Spinal cord (tissue), 10 donors: ENCODE data around the gene SMG1. TPM values are rescaled to one million over a fixed set of nuclear protein-coding genes. Genes with fewer than 3 reads are reported as not detected.
"Not testable (repeated sequence)": the region's sequence is repeated elsewhere in the genome, so short reads cannot be mapped to it uniquely, and the experiment has no call there.

Experiments used
- DNase-seq, 6 donors: peaks; one replicate each; pipeline versions ENCODE4 v3.0.0 to v3.0.0-alpha.2; 2013 to 2015; ENCODE audit warnings: low spot score in 6 of 6, low read depth in 4 of 6
- H3K27ac ChIP-seq: one replicate; pipeline ENCODE4 v1.5.1; 2013; ENCODE audit warnings: low read depth, low read length, control low read depth
- H3K27me3 ChIP-seq: one replicate; pipeline ENCODE4 v1.6.1; 2013; ENCODE audit warnings: low read length; ENCODE audit not compliant: control insufficient read depth, insufficient read depth
- H3K36me3 ChIP-seq: one replicate; pipeline ENCODE4 v1.6.1; 2013; ENCODE audit warnings: low read length; ENCODE audit not compliant: control insufficient read depth, insufficient read depth
- H3K4me1 ChIP-seq: one replicate; pipeline ENCODE4 v1.6.1; 2013; ENCODE audit warnings: low read length; ENCODE audit not compliant: control insufficient read depth, insufficient read depth
- H3K4me3 ChIP-seq: one replicate; pipeline ENCODE4 v1.5.1; 2013; ENCODE audit warnings: low read depth, low read length, control low read depth
- H3K9me3 ChIP-seq: one replicate; pipeline ENCODE4 v1.6.1; 2013; ENCODE audit warnings: low read length; ENCODE audit not compliant: control insufficient read depth, insufficient read depth
- WGBS: methylation state at CpG from one replicate; pipeline ENCODE4 v1.1.5; 2013; ENCODE audit warnings: missing lambda C conversion rate; ENCODE audit not compliant: insufficient coverage; 5-methylcytosine and 5-hydroxymethylcytosine counted together
- polyA plus RNA-seq, 2 donors: library from polyadenylated mRNA; unstranded; fragments of 120-200 nt; gene quantifications; one replicate each; pipeline ENCODE4 v1.2.1, GENCODE V29; 2013; ENCODE audit not compliant: insufficient read length in 2 of 2
- total RNA-seq, 2 donors: library from RNA; depleted of rRNA in 1 of 2; stranded (reverse); fragments of 120-200 nt in 1 of 2; fragments of >200 nt in 1 of 2; gene quantifications; one replicate each; pipeline versions ENCODE4 v1.2.3 to v1.2.4, GENCODE V29; 2013 to 2014
- donor health status: healthy.

The SMG1 gene
- total and polyA plus RNA-seq, 4 donors, result 46.1 to 93.6 (median 47.7) TPM

DNA sequence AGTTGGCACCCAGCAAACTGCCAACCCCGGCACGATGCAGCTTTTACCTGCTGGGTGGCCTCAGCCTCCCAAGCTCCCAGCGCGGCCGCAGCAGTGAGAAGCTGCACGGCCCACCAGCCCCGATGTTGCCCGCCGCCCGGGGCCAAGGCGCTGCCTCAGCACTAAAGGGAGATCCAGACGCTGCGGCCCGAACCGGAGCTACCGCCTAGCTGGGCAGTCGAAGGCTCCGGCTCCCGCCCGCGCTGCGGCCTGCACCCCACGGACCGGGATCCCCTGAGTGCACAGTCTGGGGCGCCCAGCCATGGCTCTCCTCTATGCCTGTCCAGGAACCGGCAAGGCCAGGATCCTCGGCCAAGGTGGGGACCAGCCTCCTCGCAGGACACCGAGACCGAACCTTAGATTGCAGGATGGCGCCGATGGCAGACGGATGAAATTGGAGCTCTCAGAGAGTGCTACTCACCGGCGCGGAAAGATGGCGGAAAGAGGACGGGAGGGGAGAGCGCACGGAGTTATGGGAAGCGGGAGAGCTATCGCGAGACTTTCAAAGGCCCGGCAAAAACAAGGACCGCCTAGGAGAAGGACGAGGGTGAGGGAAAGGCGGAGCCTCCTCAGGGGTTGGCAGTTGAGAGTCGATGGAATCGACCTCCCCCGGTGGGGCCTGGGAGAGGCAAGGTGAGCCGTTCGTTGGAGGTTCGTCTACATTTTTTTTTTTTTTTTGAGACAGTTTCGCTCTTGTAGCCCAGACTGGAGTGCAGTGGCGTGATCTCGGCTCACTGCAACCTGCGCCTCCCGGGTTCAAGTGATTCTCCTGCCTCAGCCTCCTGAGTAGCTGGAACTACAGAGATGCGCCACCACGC lies 136.1 kb downstream of the SMG1 start, which contains the start of gene RPS15A:
TSS of gene RPS15A (minus strand) at position 485 of the 857 bp plus-strand sequence. CDS start 1,221 bp downstream, outside the sequence.
- Histone ChIP-seq H3K27me3 (no peaks in the 10 kb centered on the region), H3K4me1 (peaks cover 29% of the 10 kb centered on the region), H3K9me3 (no peaks in the 10 kb centered on the region), H3K36me3 (peaks cover 35% of the 10 kb centered on the region), H3K27ac (peak within 1 kb of the TSS; percentile 65), H3K4me3 (peak within 1 kb of the TSS; percentile 70)
- peak; percentile 91 to 99 (median 94) for DNase-seq
- 3% methylated on average over 57 of the region's 60 CpGs for WGBS

DNA sequence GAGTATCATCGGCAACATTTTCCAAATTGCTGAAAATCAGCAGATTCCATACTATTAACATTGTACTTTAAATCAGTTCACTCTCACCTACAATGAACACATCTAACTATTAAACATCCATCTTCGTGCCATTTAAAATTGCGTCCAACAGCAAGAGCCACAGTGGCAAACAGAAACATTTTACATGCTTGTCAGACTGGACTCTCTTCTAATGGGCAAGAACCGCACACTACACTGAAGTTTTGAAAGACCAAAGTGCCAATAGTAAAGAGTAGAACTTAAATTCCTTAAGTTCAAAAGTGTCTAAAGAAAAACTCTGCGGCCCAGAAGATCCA lies 136.7 kb downstream of the SMG1 start:
- Histone ChIP-seq H3K4me3 (peak overlapping the region; percentile 70), H3K36me3 (peaks cover 38% of the 10 kb centered on the region), H3K27ac (peak overlapping the region; percentile 65), H3K4me1 (peaks cover 29% of the 10 kb centered on the region), H3K9me3 (no peaks in the 10 kb centered on the region), H3K27me3 (no peaks in the 10 kb centered on the region)
- no peak for DNase-seq
- WGBS, result 3% methylated on average over 2 of the region's 5 CpGs

DNA sequence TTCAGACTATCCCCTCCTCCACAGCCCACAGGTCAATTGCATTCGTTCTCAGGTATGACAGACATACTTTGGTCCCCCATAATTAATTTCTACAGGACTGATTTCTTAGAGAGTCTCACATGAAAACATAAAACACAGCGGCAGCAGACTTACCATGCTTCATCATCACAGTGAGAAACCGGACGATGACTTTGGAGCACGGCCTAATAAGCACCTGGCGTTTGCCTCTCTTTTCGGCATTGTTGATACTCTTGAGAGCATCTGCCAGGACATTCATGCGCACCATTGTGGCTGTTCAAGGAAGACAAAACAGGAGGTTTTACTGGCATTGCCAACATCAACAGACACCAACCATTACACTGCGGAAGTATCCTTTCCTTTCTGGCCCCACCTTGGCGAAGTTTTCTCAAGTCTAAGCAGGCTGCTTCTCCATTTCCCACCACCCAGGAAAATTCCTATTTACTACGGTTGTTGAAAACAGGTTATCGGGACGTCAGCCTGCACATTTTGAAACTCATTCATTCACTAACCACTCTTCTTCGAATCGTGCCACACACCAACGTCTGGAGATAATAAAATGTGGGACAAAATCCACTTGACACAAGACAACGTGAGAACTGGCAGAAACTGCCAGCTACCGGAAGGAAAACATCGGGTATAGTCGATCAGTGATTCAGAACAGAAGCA lies 137.2 kb downstream of the SMG1 start:
- H3K27ac ChIP-seq, result no peak overlapping the region
- 16% methylated on average over 15 of the region's 20 CpGs for WGBS
- no peaks in the 10 kb centered on the region for H3K27me3 ChIP-seq
- peak overlapping the region; percentile 70 for H3K4me3 ChIP-seq
- peaks cover 38% of the 10 kb centered on the region for H3K36me3 ChIP-seq
- no peaks in the 10 kb centered on the region for H3K9me3 ChIP-seq
- peaks cover 29% of the 10 kb centered on the region for H3K4me1 ChIP-seq
- DNase-seq, result no peak

DNA sequence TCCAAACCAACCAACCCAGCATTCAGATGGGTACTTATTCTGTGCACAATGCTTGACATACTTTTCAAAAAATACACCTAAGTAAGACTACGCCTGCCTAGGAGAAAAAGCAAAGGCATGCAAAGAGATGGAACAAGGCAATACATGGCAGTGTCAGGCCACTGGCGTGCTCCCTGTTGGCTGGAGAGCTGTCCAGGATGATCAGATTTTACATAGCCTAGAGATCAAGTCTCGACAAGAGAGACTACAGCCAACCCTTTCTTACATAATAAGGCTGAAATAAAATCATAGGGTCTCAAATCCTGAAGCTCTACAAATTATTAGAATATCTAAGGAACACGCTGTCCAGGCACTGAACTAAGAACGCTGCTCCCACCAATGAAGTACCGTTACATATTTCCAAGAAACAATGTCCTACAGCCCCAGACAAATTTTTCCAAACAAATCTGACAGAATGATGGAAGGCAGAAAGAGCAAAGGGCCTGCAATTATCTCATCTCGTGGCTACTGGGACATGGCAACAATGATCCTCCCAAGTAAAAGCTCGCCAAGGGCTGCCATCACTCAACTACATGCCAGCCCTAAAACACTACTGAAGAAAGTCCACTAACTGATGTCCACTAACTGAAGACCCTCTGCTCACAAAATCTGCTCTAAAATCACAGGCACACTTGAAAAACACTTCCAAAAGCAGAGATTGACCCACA lies 141.1 kb downstream of the SMG1 start:
- DNase-seq, result no peak
- H3K4me3 ChIP-seq, result no peak overlapping the region
- H3K27ac ChIP-seq, result no peak overlapping the region
- H3K9me3 ChIP-seq, result no peaks in the 10 kb centered on the region
- H3K4me1 ChIP-seq, result peaks cover 22% of the 10 kb centered on the region
- no peaks in the 10 kb centered on the region for H3K27me3 ChIP-seq
- H3K36me3 ChIP-seq, result peaks cover 35% of the 10 kb centered on the region
- WGBS, result 65% methylated on average over 7 of the region's 8 CpGs

DNA sequence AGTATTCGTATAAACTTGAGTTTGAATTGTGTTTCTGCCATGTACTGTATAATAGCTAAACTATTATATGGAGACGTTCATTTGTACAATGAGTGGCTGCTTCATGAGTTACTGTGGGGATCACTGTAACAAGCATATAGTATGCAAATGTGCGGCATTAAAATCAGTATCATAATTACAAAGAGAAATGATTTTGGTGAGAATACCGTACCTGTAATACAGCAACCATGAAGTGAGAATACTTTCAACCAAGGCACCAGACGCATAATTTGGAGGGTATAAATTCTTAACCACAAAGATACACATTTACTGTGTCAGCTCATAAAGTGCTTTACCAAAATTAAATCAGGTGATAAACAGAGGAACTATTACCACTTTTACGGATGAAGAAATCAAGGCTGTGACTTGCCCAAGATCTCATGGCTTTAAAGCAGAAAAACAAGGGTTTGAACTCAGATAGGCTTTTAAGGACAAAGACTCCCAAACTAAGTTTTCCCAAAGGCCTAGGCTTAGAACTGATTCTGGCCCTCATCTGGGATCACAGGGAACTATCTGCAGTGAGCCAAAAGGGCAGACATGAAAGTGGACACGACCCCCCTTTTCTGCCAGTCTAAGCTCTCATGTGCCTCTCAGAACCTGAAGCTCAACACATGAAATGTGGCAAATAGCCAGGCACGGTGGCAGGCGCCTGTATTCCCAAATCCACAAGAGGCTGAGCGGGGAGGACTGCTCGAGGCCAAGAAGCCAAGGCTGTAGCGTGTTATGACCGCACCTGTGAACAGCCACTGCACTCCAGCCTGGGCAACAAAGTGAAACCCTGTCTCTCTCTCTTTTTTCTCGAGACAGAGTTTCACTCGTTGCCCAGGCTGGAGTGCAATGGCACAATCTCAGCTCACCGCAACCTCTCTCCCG lies 142.5 kb downstream of the SMG1 start:
- H3K27ac ChIP-seq, result no peak overlapping the region
- H3K36me3 ChIP-seq, result peaks cover 35% of the 10 kb centered on the region

DNA sequence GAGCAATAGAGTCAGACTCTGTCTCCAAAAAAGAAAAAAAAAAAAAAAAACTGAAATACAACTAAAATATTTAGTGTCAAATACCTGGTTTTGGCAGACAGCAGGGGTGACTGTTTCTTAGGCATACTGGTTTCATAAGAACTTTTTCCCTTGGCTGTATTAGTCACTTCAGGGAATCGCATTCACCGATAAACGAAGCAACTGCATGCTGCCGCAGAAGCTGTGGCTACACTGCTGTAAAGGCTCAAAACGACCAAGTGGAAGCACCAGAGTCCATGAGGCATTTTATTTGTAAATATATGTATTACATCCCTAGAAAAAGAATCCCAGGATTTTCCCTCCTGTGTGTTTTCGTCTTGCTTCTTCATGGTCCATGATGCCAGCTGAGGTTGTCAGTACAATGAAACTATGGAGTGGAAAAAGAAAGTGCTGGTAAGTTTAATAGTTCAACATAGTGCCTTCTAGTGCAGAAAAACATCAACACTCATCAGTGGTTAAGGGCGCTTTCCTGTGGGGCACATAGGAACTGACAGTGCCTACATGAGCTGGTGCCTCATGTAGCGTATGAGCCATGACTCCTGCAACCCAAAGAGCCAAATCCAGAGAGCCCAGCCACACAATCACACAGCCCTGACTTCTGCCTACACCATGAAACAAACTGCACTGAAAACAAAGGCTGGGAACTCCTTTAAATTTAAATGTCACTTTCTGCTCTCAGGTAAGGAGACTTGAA lies 143.3 kb downstream of the SMG1 start:
- Histone ChIP-seq H3K27ac (no peak overlapping the region), H3K4me1 (peaks cover 15% of the 10 kb centered on the region), H3K4me3 (no peak overlapping the region), H3K9me3 (no peaks in the 10 kb centered on the region), H3K36me3 (peaks cover 31% of the 10 kb centered on the region), H3K27me3 (no peaks in the 10 kb centered on the region)
- no peak for DNase-seq
- 100% methylated on average over 2 of the region's 8 CpGs for WGBS

More for the DNA sequence above, 142.5 kb downstream of the SMG1 start:
- Histone ChIP-seq H3K4me3 (no peak overlapping the region), H3K9me3 (no peaks in the 10 kb centered on the region), H3K4me1 (peaks cover 19% of the 10 kb centered on the region), H3K27me3 (no peaks in the 10 kb centered on the region)
- WGBS, result 92% methylated on average over 12 of the region's 17 CpGs
- DNase-seq, result no peak

DNA sequence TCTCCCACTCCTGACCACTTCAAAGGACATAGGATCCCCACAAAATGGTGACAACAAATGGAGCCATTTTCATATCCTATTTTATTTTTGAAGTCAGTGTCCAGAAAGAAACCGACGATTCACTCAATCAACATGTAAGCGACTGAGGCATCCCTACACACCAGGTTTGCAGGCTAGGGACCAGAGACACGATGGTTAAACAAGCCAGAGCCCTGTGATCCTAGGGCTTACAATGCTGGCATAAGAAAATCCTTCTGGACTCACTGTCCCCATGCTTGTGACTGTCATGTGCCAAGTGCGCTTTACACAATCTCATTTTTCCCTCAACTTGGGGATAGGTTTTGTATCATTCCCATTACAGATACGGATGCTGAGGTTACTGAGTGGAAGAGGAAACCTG lies 145.0 kb downstream of the SMG1 start:
- WGBS, result no CpG with 5 or more reads among the region's 6 CpGs
- H3K27ac ChIP-seq, H3K27me3 ChIP-seq, H3K4me3 ChIP-seq, H3K4me1 ChIP-seq, H3K9me3 ChIP-seq, DNase-seq: not testable (repeated sequence)
- peaks cover 21% of the 10 kb centered on the region for H3K36me3 ChIP-seq

DNA sequence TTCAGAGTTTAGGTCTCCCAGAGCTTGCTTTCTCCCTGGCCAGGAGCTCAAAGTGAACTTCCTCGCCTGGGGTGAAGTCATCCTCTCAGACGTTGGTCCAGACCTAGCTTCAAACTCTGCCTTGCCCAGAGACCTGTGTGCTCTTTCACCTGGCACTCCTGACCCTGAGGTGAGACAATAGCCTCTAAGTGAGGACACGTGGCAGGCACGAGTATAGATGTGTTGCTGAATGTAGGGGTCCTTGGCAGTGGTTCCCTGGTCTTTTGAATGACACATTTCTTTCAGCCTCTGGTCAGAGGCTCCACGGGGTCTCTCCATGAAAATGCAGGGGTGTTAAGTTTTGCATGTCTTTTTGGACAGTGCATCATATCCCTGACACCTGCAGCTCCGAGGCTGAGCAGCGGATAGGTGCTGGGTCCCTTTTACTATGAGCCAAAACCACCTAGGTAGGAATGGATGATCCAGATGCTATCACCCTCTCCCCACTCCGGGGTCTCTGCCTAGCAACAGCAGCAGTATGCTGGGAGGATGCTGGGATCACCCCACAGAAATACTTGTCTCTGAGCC lies 145.7 kb downstream of the SMG1 start:
- not testable (repeated sequence) for H3K4me3 ChIP-seq, H3K27ac ChIP-seq, H3K9me3 ChIP-seq, H3K4me1 ChIP-seq, DNase-seq, H3K27me3 ChIP-seq
- peaks cover 17% of the 10 kb centered on the region for H3K36me3 ChIP-seq
- WGBS, result 67% methylated on average over 5 of the region's 8 CpGs
